HepG2 (cell line): ENCODE measurements around the gene SERPINE3.

Experiments used
- POLR2A ChIP-seq, 2 experiments: IDR thresholded peaks; 2 replicates each; pipeline ENCODE4 v1.6.1; 2011; ENCODE audit warnings: low read depth in 2 of 2, low read length in 2 of 2, mild to moderate bottlenecking in 1 of 2, moderate library complexity in 1 of 2; ENCODE audit not compliant: insufficient read depth in 1 of 2
- POLR2AphosphoS2 ChIP-seq: IDR thresholded peaks from 2 replicates; pipeline ENCODE4 v1.6.1; 2011; ENCODE audit warnings: low read depth, low read length, improper control_type of control experiment
- ZNF24 ChIP-seq: fragments of 450-650 bp; IDR thresholded peaks from 2 replicates; pipeline ENCODE4 v1.6.1; 2017; ENCODE audit warnings: antibody characterized with exemption, mild to moderate bottlenecking
- TF ChIP-seq, protein P1 (sequence below): sonication (generic); formaldehyde crosslinking; IDR thresholded peaks from 2 replicates; pipeline ENCODE4 v1.5.0; 2020; ENCODE audit warnings: mild to moderate bottlenecking, missing genetic modification reagents, moderate library complexity

DNA sequence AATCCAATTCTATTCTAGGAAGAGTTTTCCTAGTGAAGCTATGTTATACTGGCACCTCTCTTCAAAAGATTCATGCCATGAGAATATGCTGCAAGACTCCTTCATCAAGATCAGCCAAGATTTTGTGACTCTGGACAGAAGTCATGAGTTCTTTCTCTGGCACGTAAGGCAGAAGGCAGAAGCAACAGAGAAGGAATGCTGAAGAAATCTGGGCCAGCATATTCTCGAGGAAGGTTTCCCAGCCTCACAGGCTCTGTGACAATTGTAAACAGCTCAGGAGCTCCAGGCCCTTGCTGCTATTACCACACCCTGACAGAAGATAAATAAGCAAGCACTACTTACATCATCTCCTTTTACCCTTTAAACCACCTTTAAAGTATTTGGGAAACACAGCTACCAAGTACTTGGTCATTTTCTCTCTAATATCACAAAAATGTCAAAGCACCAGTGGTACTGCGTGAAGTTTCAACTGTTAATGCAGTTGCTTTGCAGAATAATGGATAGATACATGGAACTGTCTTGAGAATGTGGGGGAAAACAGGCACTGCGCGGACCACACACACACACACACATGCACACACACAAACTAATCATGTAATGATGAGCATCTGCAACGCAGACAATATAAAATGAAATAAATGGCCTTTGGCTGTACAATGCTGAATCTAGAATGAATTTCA, 57.9 kb downstream of the SERPINE3 start:
- TF ChIP-seq POLR2AphosphoS2 (no peak), POLR2A (IDR thresholded peaks at IDR 0.05; ENCODE audit: insufficient read depth in 1 of 2, low read depth in 2 of 2, low read length in 2 of 2) (no peak), ZNF24 (no peak)
- TF ChIP-seq, protein P1, sequence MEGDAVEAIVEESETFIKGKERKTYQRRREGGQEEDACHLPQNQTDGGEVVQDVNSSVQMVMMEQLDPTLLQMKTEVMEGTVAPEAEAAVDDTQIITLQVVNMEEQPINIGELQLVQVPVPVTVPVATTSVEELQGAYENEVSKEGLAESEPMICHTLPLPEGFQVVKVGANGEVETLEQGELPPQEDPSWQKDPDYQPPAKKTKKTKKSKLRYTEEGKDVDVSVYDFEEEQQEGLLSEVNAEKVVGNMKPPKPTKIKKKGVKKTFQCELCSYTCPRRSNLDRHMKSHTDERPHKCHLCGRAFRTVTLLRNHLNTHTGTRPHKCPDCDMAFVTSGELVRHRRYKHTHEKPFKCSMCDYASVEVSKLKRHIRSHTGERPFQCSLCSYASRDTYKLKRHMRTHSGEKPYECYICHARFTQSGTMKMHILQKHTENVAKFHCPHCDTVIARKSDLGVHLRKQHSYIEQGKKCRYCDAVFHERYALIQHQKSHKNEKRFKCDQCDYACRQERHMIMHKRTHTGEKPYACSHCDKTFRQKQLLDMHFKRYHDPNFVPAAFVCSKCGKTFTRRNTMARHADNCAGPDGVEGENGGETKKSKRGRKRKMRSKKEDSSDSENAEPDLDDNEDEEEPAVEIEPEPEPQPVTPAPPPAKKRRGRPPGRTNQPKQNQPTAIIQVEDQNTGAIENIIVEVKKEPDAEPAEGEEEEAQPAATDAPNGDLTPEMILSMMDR (CRISPR knock-in tag) = no peak
